Measurements from ENCODE around the gene LGR4.
"Not testable (repeated sequence)": the region's sequence is repeated elsewhere in the genome, so short reads cannot be mapped to it uniquely, and the experiment has no call there.

LGR4 gene

DNA sequence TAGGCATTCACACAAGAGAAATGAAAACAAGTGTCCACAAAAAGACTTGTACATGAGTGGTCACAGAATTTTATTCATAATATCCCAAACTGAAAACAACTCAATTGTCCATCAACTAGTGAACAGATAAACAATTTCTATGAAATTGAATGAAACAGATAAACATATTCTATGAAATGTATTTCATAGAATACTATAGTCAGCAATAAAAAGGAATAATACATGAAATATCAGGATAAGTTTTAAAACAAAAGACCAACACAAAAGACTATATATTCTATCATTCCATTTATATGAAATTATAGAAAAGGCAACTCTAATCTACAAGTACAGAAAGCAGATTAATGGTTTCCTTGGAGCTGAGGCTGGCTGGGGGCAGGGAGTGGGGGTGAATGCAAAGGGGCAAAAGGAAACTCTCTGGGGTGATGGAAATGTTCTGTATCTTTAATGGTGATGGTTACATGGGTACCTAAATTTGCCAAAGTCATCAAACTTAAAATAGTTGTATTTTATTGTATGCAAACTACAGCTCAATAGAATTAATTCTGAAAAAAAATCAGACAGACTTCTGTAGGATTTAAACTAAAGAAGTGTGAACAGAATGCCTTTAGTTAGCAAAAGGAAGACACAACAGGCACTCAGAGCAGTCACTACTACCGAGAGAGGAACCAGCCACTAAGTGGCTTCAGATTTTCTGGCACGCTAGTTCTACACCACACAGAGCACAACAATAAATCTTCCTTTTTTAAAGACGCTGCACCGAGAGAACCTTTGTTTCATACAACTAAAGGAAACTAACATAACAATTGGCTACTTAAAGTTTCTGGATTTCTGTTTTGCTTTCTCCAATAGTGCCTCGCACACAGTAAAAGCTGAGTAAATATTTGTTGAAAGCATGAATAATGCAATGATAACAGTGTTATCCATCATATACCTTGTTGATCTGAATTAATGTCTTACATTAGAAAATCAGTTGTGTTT lies 124.9 kb downstream of the LGR4 start:
- DNase-seq (ENCODE audit: low read depth) = no peak

DNA sequence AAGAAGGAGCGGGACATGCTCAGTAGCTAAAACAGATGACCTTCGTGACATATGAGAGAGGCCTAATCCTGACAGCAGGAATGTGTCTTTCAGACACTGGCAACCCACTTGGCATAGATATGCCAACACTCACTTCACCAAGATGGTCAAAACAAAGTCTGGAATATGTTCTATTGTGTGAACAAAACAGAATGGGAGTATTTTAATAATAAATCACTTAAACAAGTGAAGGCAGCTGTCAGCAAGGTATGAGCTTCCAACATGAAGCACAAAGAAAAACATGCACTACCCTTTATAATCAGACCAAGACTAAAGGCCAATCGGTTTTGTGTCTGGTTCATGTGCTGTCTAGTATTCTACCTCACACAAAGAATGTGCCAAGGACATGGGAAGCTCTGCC lies 132.6 kb downstream of the LGR4 start:
- no peak for DNase-seq (ENCODE audit: low read depth)

- DNase-seq (ENCODE audit: low read depth) = not testable (repeated sequence)
Measured at GRCh38 chr11:27334764-27335163, 137.8 kb downstream of the LGR4 start.

GRCh38 chr11:27331981-27332380 lies 140.6 kb downstream of the LGR4 start:
- no peak for DNase-seq (ENCODE audit: low read depth)

- DNase-seq (ENCODE audit: low read depth) = no peak
Measured at GRCh38 chr11:27330633-27331270, 141.8 kb downstream of the LGR4 start.

DNA sequence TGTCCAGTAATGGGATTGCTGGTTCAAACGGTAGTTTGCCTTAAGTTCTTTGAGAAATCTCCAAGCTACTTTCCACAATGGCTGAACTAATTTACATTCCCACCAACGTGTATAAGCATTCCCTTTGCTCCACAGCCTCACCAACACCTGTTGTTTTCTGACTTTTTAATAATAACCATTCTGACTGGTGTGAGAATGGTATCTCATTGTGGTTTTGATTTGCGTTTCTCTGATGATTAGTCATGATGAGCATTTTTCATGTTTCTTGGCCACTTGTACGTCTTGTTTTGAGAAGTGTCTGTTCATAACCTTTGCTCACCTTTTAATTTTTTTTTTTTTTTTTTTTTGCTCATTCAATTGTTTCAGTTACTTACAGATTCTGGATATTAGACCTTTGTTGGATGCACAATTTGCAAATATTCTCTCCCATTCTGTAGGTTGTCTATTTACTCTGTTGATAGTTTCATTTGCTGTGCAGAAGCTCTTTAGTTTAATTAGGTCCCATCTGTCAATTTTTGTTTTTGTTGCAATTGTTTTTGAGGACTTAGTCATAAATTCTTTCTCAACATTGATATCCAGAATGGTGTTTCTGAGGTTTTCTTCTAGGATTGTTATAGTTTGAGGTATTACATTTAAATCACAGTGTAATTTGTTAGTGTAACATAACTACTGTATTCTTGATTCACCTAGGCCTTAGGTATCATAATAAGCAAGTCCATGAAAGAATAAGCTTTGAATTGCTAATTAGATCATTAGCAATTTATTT lies 142.5 kb downstream of the LGR4 start:
- no peak for DNase-seq (ENCODE audit: low read depth)

GRCh38 chr11:27328614-27329013 lies 144.0 kb downstream of the LGR4 start:
- no peak for DNase-seq (ENCODE audit: low read depth)

DNA sequence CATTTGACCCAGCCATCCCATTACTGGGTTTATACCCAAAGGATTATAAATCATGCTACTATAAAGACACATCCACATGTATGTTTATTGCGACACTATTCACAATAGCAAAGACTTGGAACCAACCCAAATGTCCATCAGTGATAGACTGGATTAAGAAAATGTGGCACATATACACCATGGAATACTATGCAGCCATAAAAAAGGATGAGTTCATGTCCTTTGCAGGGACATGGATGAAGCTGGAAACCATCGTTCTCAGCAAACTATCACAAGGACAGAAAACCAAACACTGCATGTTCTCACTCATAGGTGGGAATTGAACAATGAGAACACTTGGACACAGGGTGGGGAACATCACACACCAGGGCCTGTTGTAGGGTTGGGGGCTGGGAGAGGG lies 145.5 kb downstream of the LGR4 start:
- DNase-seq (ENCODE audit: low read depth) = not testable (repeated sequence)

DNA sequence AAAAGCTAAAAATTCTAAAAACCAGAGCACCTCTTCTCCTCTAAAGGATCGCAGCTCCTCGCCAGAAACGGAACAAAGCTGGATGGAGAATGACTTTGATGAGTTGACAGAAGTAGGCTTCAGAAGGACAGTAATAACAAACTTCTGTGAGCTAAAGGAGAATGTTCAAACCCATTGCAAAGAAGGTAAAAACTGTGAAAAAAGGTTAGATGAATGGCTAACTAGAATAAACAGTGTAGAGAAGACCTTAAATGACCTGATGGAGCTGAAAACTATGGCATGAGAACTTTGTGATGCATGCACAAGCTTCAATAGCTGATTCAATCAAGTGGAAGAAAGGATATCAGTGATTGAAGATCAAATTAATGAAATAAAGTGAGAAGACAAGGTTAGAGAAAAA lies 150.4 kb downstream of the LGR4 start:
- DNase-seq (ENCODE audit: low read depth) = not testable (repeated sequence)

GRCh38 chr11:27321340-27321739 lies 151.2 kb downstream of the LGR4 start:
- not testable (repeated sequence) for DNase-seq (ENCODE audit: low read depth)

GRCh38 chr11:27319072-27319471 lies 153.5 kb downstream of the LGR4 start:
- peak; percentile 73 for DNase-seq (ENCODE audit: low read depth)

GRCh38 chr11:27317751-27318150 lies 154.8 kb downstream of the LGR4 start:
- DNase-seq (ENCODE audit: low read depth) = peak; percentile 33

All from stromal cell of bone marrow (primary cell).